SK-N-SH treated with all-trans-retinoic acid at 6 μM for 48 hours (cell line): ENCODE results near the gene HIKESHI.

Source experiments
- ATAC-seq: fragments of 200-7000 bp; cut with Tn5 transposase; 3 replicates; pipeline ENCODE4 v1.9.1; 2020; ENCODE audit warnings: mild to moderate bottlenecking, moderate library complexity
- ARNTL ChIP-seq: fragments of 450-650 bp; formaldehyde crosslinking; IDR thresholded peaks from 2 replicates; pipeline ENCODE4 v1.5.0; 2020; ENCODE audit warnings: low read depth, mild to moderate bottlenecking, moderate library complexity, borderline replicate concordance
- CSDC2 ChIP-seq: fragments of 250-450 bp; sonication (Bioruptor Pico); IDR thresholded peaks from 2 replicates; pipeline ENCODE4 v1.5.0; 2020; ENCODE audit warnings: mild to moderate bottlenecking, moderate library complexity
- ESRRG ChIP-seq: fragments of 250-450 bp; sonication (Bioruptor Pico); IDR thresholded peaks from 2 replicates; pipeline ENCODE4 v1.6.1; 2021; ENCODE audit warnings: mild to moderate bottlenecking
- GLIS3 ChIP-seq: fragments of 250-450 bp; sonication (Bioruptor Pico); IDR thresholded peaks from 2 replicates; pipeline ENCODE4 v1.5.0; 2020; ENCODE audit warnings: mild to moderate bottlenecking, moderate library complexity
- ISL1 ChIP-seq: fragments of 250-450 bp; sonication (Bioruptor Pico); IDR thresholded peaks from 2 replicates; pipeline ENCODE4 v2.1.2; 2022; ENCODE audit warnings: mild to moderate bottlenecking, moderate library complexity
- OSR1 ChIP-seq: fragments of 250-450 bp; sonication (Bioruptor Pico); IDR thresholded peaks from 2 replicates; pipeline ENCODE4 v1.8.0; 2022; ENCODE audit warnings: moderate library complexity, mild to moderate bottlenecking, inconsistent platforms
- PATZ1 ChIP-seq: fragments of 250-450 bp; sonication (Bioruptor Pico); IDR thresholded peaks from 2 replicates; pipeline ENCODE4 v1.8.0; 2020; ENCODE audit warnings: mild to moderate bottlenecking, moderate library complexity, borderline replicate concordance
- POU6F1 ChIP-seq: fragments of 250-450 bp; sonication (Bioruptor Pico); IDR thresholded peaks from 2 replicates; pipeline ENCODE4 v1.8.0; 2021; ENCODE audit warnings: low read depth, mild to moderate bottlenecking, moderate library complexity, borderline replicate concordance
- PPARA ChIP-seq: fragments of 250-450 bp; sonication (Bioruptor Pico); IDR thresholded peaks from 2 replicates; pipeline ENCODE4 v1.5.0; 2020; ENCODE audit warnings: mild to moderate bottlenecking, borderline replicate concordance
- RARB ChIP-seq: fragments of 250-450 bp; sonication (Bioruptor Pico); IDR thresholded peaks from 2 replicates; pipeline ENCODE4 v1.8.0; 2021; ENCODE audit warnings: mild to moderate bottlenecking, moderate library complexity
- SNAI2 ChIP-seq: fragments of 250-450 bp; sonication (Bioruptor Pico); IDR thresholded peaks from 2 replicates; pipeline ENCODE4 v1.5.0; 2020; ENCODE audit warnings: mild to moderate bottlenecking, moderate library complexity
- TCF4 ChIP-seq: fragments of 250-450 bp; sonication (Bioruptor Pico); IDR thresholded peaks from 2 replicates; pipeline ENCODE4 v1.8.0; 2021; ENCODE audit warnings: mild to moderate bottlenecking, moderate library complexity, borderline replicate concordance
- ZC3H10 ChIP-seq: fragments of 250-450 bp; sonication (Bioruptor Pico); IDR thresholded peaks from 2 replicates; pipeline ENCODE4 v1.5.1; 2021; ENCODE audit warnings: mild to moderate bottlenecking, moderate library complexity
- ZFP3 ChIP-seq: fragments of 250-450 bp; sonication (Bioruptor Pico); IDR thresholded peaks from 2 replicates; pipeline ENCODE4 v1.5.0; 2020; ENCODE audit warnings: mild to moderate bottlenecking, moderate library complexity
- ZFP30 ChIP-seq: fragments of 450-650 bp; formaldehyde crosslinking; IDR thresholded peaks from 2 replicates; pipeline ENCODE4 v1.5.0; 2022; ENCODE audit warnings: mild to moderate bottlenecking, moderate library complexity
- ZNF565 ChIP-seq: fragments of 450-650 bp; formaldehyde crosslinking; conservative IDR thresholded peaks from 2 replicates; pipeline ENCODE4 v1.5.0; 2020; ENCODE audit warnings: low read depth, mild to moderate bottlenecking, moderate library complexity
- ZNF70 ChIP-seq: fragments of 450-650 bp; formaldehyde crosslinking; IDR thresholded peaks from 2 replicates; pipeline ENCODE4 v1.5.0; 2020; ENCODE audit warnings: mild to moderate bottlenecking, moderate library complexity
- ZNF8 ChIP-seq: fragments of 450-650 bp; formaldehyde crosslinking; IDR thresholded peaks from 2 replicates; pipeline ENCODE4 v1.5.0; 2020; ENCODE audit warnings: mild to moderate bottlenecking, moderate library complexity
- TF ChIP-seq, protein P1 (sequence below): fragments of 250-450 bp; sonication (Bioruptor Pico); IDR thresholded peaks from 2 replicates; pipeline ENCODE4 v1.5.1; 2020; ENCODE audit warnings: low read depth, mild to moderate bottlenecking, moderate library complexity
- TF ChIP-seq, protein P2 (sequence below): fragments of 250-450 bp; sonication (Bioruptor Pico); IDR thresholded peaks from 2 replicates; pipeline ENCODE4 v1.5.1; 2021; ENCODE audit warnings: mild to moderate bottlenecking, moderate library complexity

Gene HIKESHI

DNA sequence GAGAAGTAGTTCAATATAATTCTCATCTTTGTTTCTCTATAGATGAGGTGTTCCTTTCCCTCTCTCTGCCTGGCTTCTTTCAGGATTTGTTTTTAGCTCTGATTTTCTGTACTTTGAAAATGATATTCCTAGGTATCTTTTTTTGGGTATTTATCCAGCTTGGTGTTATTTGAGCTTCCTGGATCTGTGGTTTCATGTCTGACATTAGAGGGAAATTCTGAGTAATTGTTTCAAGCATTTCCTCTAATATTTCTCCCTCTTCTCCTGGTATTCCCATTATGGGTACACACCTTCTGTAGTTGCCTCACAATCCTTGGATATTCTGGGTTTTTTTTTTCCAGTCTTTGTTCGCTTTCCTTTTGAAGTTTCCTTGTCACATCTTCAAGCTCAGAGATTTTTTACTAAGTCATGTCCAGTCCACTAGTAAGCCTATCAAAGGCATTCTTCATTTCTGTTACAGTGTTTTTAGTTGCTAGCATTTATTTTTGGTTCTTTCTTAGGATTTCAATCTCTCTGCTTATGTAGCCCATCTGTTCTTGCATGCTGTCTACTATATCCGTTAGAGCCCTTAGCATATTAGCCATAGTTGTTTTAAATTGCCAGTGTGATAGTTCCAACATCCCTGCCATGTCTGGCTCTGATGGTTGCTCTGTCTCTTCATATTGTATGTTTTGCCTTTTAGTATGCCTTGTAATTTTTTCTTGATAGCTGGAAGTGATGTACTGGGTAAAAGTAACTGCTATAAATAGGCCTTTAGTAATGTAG is 78.4 kb downstream of the HIKESHI start:
- ATAC-seq = no peak
- TF ChIP-seq ISL1 (CRISPR knock-in tag) = no peak
- no peak for TF ChIP-seq ZFP3 (CRISPR knock-in tag)
- TF ChIP-seq, protein P1, sequence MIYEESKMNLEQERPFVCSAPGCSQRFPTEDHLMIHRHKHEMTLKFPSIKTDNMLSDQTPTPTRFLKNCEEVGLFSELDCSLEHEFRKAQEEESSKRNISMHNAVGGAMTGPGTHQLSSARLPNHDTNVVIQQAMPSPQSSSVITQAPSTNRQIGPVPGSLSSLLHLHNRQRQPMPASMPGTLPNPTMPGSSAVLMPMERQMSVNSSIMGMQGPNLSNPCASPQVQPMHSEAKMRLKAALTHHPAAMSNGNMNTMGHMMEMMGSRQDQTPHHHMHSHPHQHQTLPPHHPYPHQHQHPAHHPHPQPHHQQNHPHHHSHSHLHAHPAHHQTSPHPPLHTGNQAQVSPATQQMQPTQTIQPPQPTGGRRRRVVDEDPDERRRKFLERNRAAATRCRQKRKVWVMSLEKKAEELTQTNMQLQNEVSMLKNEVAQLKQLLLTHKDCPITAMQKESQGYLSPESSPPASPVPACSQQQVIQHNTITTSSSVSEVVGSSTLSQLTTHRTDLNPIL = no peak
- TF ChIP-seq PATZ1 (CRISPR knock-in tag) = no peak
- no peak for TF ChIP-seq ZNF70 (CRISPR knock-in tag)
- TF ChIP-seq CSDC2 (CRISPR knock-in tag) = no peak
- TF ChIP-seq SNAI2 (CRISPR knock-in tag) = no peak
- TF ChIP-seq, all 23 proteins: peak for 0

- ATAC-seq = peak; percentile 86
- no peak for TF ChIP-seq TCF4 (CRISPR knock-in tag)
- no peak for TF ChIP-seq ISL1 (CRISPR knock-in tag)
- TF ChIP-seq PATZ1 (CRISPR knock-in tag) = no peak
- no peak for TF ChIP-seq GLIS3 (CRISPR knock-in tag)
- no peak for TF ChIP-seq ARNTL
- TF ChIP-seq, protein P2, sequence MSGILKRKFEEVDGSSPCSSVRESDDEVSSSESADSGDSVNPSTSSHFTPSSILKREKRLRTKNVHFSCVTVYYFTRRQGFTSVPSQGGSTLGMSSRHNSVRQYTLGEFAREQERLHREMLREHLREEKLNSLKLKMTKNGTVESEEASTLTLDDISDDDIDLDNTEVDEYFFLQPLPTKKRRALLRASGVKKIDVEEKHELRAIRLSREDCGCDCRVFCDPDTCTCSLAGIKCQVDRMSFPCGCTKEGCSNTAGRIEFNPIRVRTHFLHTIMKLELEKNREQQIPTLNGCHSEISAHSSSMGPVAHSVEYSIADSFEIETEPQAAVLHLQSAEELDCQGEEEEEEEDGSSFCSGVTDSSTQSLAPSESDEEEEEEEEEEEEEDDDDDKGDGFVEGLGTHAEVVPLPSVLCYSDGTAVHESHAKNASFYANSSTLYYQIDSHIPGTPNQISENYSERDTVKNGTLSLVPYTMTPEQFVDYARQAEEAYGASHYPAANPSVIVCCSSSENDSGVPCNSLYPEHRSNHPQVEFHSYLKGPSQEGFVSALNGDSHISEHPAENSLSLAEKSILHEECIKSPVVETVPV (CRISPR knock-in tag) = no peak
- TF ChIP-seq, protein P1 = no peak
- no peak for TF ChIP-seq ZNF8
- no peak for TF ChIP-seq ESRRG
- no peak for TF ChIP-seq CSDC2 (CRISPR knock-in tag)
- no peak for TF ChIP-seq OSR1
- TF ChIP-seq ZFP30 (CRISPR knock-in tag) = no peak
- no peak for TF ChIP-seq PPARA (CRISPR knock-in tag)
- no peak for TF ChIP-seq POU6F1 (CRISPR knock-in tag)
- no peak for TF ChIP-seq SNAI2 (CRISPR knock-in tag)
- no peak for TF ChIP-seq ZNF565 (CRISPR knock-in tag)
- TF ChIP-seq ZC3H10 (CRISPR knock-in tag) = no peak
- TF ChIP-seq RARB (CRISPR knock-in tag) = no peak
These were observed 81.3 kb downstream of the HIKESHI start for GRCh38 chr11:86383041-86383955.
